Thyroid gland (tissue), 4 donors: Measurements from ENCODE around the gene MSH2.

Experiments used
- POLR2A ChIP-seq, 2 donors: fragments of 450-650 bp; IDR thresholded peaks; one replicate each; pipeline ENCODE4 v1.6.1; 2017; ENCODE audit warnings: antibody characterized with exemption in 2 of 2, mild to moderate bottlenecking in 2 of 2, moderate library complexity in 1 of 2
- TF ChIP-seq, protein P1 (sequence below), 6 experiments: fragments of 200-600 bp in 3 of 6; fragments of 450-650 bp in 3 of 6; sonication (generic) in 3 of 6; IDR thresholded peaks; one replicate each; pipeline ENCODE4 v1.5.1; 2016 to 2019; ENCODE audit warnings: antibody characterized with exemption in 6 of 6, mild to moderate bottlenecking in 2 of 6, inconsistent platforms in 1 of 6, moderate library complexity in 1 of 6

DNA sequence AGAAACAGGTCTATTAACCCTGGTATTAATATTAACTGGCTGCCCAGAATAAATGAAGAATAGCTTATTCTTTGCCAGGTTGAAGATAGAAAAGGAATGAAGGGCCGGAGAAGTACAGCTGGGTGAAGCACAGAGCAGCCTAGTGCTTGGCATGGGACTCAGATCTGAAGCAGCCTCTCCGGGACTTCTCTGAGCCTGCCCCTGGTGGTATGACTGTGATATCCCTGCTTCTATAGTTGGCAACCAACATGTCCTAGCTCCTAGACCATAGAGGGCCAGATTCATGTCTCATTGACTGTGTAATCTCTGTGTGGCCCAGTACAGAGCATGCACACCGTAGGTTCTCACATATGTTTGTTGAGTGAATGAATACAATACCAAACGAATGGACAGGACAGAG, 107.8 kb downstream of the MSH2 start:
- TF ChIP-seq, protein P1, sequence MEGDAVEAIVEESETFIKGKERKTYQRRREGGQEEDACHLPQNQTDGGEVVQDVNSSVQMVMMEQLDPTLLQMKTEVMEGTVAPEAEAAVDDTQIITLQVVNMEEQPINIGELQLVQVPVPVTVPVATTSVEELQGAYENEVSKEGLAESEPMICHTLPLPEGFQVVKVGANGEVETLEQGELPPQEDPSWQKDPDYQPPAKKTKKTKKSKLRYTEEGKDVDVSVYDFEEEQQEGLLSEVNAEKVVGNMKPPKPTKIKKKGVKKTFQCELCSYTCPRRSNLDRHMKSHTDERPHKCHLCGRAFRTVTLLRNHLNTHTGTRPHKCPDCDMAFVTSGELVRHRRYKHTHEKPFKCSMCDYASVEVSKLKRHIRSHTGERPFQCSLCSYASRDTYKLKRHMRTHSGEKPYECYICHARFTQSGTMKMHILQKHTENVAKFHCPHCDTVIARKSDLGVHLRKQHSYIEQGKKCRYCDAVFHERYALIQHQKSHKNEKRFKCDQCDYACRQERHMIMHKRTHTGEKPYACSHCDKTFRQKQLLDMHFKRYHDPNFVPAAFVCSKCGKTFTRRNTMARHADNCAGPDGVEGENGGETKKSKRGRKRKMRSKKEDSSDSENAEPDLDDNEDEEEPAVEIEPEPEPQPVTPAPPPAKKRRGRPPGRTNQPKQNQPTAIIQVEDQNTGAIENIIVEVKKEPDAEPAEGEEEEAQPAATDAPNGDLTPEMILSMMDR (IDR thresholded peaks at IDR 0.05) = no peak
- no peak for TF ChIP-seq POLR2A (IDR thresholded peaks at IDR 0.05)
